AG10803 (cell line): Measurements from ENCODE around the gene NTN4.
"Not testable (repeated sequence)": the region's sequence is repeated elsewhere in the genome, so short reads cannot be mapped to it uniquely, and the experiment has no call there.

Experiments used
- DNase-seq: peaks from one replicate; pipeline ENCODE4 v3.0.0; 2010; ENCODE audit warnings: low read depth
- H3K4me3 ChIP-seq: 2 replicates; pipeline ENCODE4 v1.5.1; 2011; ENCODE audit warnings: mild to moderate bottlenecking, low read length, control low read depth
- CTCF ChIP-seq: conservative IDR thresholded peaks from 2 replicates; pipeline ENCODE4 v1.5.1; 2011; ENCODE audit warnings: mild to moderate bottlenecking, low read length, control low read depth, inconsistent platforms

NTN4 gene

GRCh38 chr12:95830335-95831089 lies 39.9 kb upstream of the NTN4 start:
- no peak for TF ChIP-seq CTCF
- no peak overlapping the region for H3K4me3 ChIP-seq
- DNase-seq: no peak

- no peak for TF ChIP-seq CTCF
- no peak for DNase-seq
- no peak overlapping the region for H3K4me3 ChIP-seq
Measured at GRCh38 chr12:95829395-95829794, 38.8 kb upstream of the NTN4 start.

- no peak overlapping the region for H3K4me3 ChIP-seq
- DNase-seq: peak; percentile 55
- peak; percentile 75 for TF ChIP-seq CTCF
Measured at GRCh38 chr12:95820096-95820703, 29.6 kb upstream of the NTN4 start.

- H3K4me3 ChIP-seq: no peak overlapping the region
- DNase-seq: peak; percentile 54
- peak; percentile 91 for TF ChIP-seq CTCF
Measured at GRCh38 chr12:95815632-95816212, 25.2 kb upstream of the NTN4 start.

GRCh38 chr12:95812155-95812554 lies 21.6 kb upstream of the NTN4 start:
- not testable (repeated sequence) for H3K4me3 ChIP-seq, DNase-seq

- TF ChIP-seq CTCF: no peak
- no peak for DNase-seq
- no peak overlapping the region for H3K4me3 ChIP-seq
Measured at GRCh38 chr12:95810411-95810810, 19.8 kb upstream of the NTN4 start.

GRCh38 chr12:95809000-95809680 lies 18.6 kb upstream of the NTN4 start:
- DNase-seq: no peak
- H3K4me3 ChIP-seq: no peak overlapping the region
- no peak for TF ChIP-seq CTCF
